Measurements from ENCODE around the gene BAD. TPM values are rescaled to one million over a fixed set of nuclear protein-coding genes. Genes with fewer than 3 reads are reported as not detected.

BAD gene
- total RNA-seq, 1 experiment from 2014 or later = 50.5 TPM

DNA sequence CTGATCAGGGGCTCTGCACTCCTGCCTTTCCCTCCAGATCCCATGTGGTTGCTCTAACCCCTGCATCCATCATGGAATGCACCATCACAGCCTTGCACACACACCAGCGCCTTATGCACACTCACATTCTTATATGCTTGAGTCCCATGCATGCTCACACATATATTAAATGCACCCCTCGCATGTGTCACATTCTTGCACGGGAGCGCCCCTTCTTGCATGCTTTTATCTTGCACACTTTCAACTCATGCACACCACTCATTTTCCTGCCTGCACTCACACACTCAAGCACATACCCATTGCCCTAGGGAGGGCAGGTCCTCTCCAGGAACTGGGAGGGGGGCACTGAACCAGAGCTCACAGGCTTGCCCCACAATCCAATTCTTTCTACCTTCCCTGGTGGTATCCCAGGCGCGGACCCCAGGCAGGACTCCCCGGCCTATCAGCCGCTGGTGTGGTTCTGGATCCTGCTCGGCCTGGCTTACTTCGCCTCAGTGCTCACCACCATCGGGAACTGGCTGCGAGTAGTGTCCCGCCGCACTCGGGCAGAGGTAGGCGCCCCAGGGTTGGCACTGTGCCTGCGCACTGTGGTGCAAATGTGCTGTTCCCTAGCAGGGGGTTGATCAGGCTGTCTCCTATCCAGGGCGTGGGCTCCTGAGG, 13.4 kb upstream of the BAD start:
- BruUV-seq (replicated peaks) = no TSS peak
- Histone ChIP-seq H3K36me3 (ENCODE audit: control insufficient read depth, insufficient read depth, low read length) (no peaks in the 10 kb centered on the region), H3K4me3 (ENCODE audit: low read depth, low read length) (no peak overlapping the region), H3K4me1 (peaks cover 5% of the 10 kb centered on the region; the same call in 1 of the 2 replicates), H3K27me3 (replicated peaks; ENCODE audit: control insufficient read depth, insufficient read depth, low read length) (peaks cover 4% of the 10 kb centered on the region), H3K9me3 (no peaks in the 10 kb centered on the region)
- Mint-ChIP-seq H3K9me3 (ENCODE audit: unreplicated experiment) (no peaks in the 10 kb centered on the region), H3K27me3 (ENCODE audit: insufficient read depth, unreplicated experiment) (peaks cover 10% of the 10 kb centered on the region), H3K4me3 (ENCODE audit: unreplicated experiment) (no peak overlapping the region), H3K4me1 (ENCODE audit: low read depth, unreplicated experiment) (no peaks in the 10 kb centered on the region), H3K27ac (ENCODE audit: unreplicated experiment) (no peak overlapping the region), H3K36me3 (ENCODE audit: insufficient read depth, unreplicated experiment) (peaks cover 5% of the 10 kb centered on the region)
- intact Hi-C loops (cut with micrococcal nuclease; ENCODE audit: unreplicated experiment) = no loop called here
- CTCF ChIA-PET = no interaction called here
- no peak for DNase-seq
- TF ChIP-seq CTCF (IDR thresholded peaks at IDR 0.05; ENCODE audit: insufficient read depth in 1 of 2, low read depth in 1 of 2, low read length in 1 of 2, severe bottlenecking in 1 of 2, unreplicated experiment in 1 of 2) = no peak
- POLR2A ChIA-PET = no interaction called here

- H3K4me1 ChIP-seq = peaks cover 5% of the 10 kb centered on the region
- H3K9me3 ChIP-seq = no peaks in the 10 kb centered on the region
- DNase-seq = no peak
- intact Hi-C loops (cut with micrococcal nuclease; ENCODE audit: unreplicated experiment) = no loop called here
- TF ChIP-seq CTCF (IDR thresholded peaks at IDR 0.05; ENCODE audit: insufficient read depth in 1 of 2, low read depth in 1 of 2, low read length in 1 of 2, severe bottlenecking in 1 of 2, unreplicated experiment in 1 of 2) = no peak
- Mint-ChIP-seq H3K4me3 (ENCODE audit: unreplicated experiment) (no peak overlapping the region), H3K9me3 (ENCODE audit: unreplicated experiment) (no peaks in the 10 kb centered on the region), H3K27ac (ENCODE audit: unreplicated experiment) (no peak overlapping the region), H3K4me1 (ENCODE audit: low read depth, unreplicated experiment) (no peaks in the 10 kb centered on the region), H3K27me3 (ENCODE audit: insufficient read depth, unreplicated experiment) (peaks cover 14% of the 10 kb centered on the region), H3K36me3 (ENCODE audit: insufficient read depth, unreplicated experiment) (peaks cover 5% of the 10 kb centered on the region)
- peaks cover 4% of the 10 kb centered on the region for H3K27me3 ChIP-seq (replicated peaks; ENCODE audit: control insufficient read depth, insufficient read depth, low read length)
- no peak overlapping the region for H3K4me3 ChIP-seq (ENCODE audit: low read depth, low read length)
- no peaks in the 10 kb centered on the region for H3K36me3 ChIP-seq (ENCODE audit: control insufficient read depth, insufficient read depth, low read length)
- BruUV-seq (replicated peaks) = no TSS peak
- POLR2A ChIA-PET = no interaction called here
- CTCF ChIA-PET = interaction anchor here (1.6 kb wide), 1 partner anchor 8 kb away, joined by 5 read pairs; the partner anchor contains the start of gene ESRRA
Measured at GRCh38 chr11:64296830-64297698, 12.6 kb upstream of the BAD start.

- Histone ChIP-seq H3K4me1 (peaks cover 11% of the 10 kb centered on the region), H3K9me3 (no peaks in the 10 kb centered on the region), H3K4me3 (ENCODE audit: low read depth, low read length) (no peak overlapping the region), H3K36me3 (ENCODE audit: control insufficient read depth, insufficient read depth, low read length) (no peaks in the 10 kb centered on the region), H3K27me3 (replicated peaks; ENCODE audit: control insufficient read depth, insufficient read depth, low read length) (peaks cover 4% of the 10 kb centered on the region)
- intact Hi-C loops (cut with micrococcal nuclease; ENCODE audit: unreplicated experiment) = no loop called here
- Mint-ChIP-seq H3K4me1 (ENCODE audit: low read depth, unreplicated experiment) (no peaks in the 10 kb centered on the region), H3K36me3 (ENCODE audit: insufficient read depth, unreplicated experiment) (peaks cover 5% of the 10 kb centered on the region), H3K27me3 (ENCODE audit: insufficient read depth, unreplicated experiment) (peaks cover 14% of the 10 kb centered on the region), H3K4me3 (ENCODE audit: unreplicated experiment) (no peak overlapping the region), H3K27ac (ENCODE audit: unreplicated experiment) (no peak overlapping the region), H3K9me3 (ENCODE audit: unreplicated experiment) (no peaks in the 10 kb centered on the region)
- no TSS peak for BruUV-seq (replicated peaks)
- TF ChIP-seq CTCF (IDR thresholded peaks at IDR 0.05; ENCODE audit: insufficient read depth in 1 of 2, low read depth in 1 of 2, low read length in 1 of 2, severe bottlenecking in 1 of 2, unreplicated experiment in 1 of 2) = no peak
- no peak for DNase-seq
- CTCF ChIA-PET = interaction anchor here (1.6 kb wide), 1 partner anchor 9 kb away, joined by 5 read pairs; the partner anchor contains the start of gene ESRRA
- POLR2A ChIA-PET = no interaction called here
Measured at GRCh38 chr11:64296236-64296635, 11.8 kb upstream of the BAD start.

Measured in Caco-2 (cell line).